Transverse colon (tissue), 4 donors: ENCODE data around the gene GDNF. TPM values are rescaled to one million over a fixed set of nuclear protein-coding genes. Genes with fewer than 3 reads are reported as not detected.
"Not testable (repeated sequence)": the region's sequence is repeated elsewhere in the genome, so short reads cannot be mapped to it uniquely, and the experiment has no call there.

Experiments used
- DNase-seq: peaks from one replicate; pipeline ENCODE4 v3.0.0-alpha.2; 2019
- H3K27ac ChIP-seq, 4 donors: fragments of 200-600 bp; sonication (generic); 2 replicates each; pipeline ENCODE4 v1.5.1; 2016 to 2018; ENCODE audit warnings: inconsistent platforms in 4 of 4
- H3K27me3 ChIP-seq: fragments of 200-600 bp; sonication (generic); 2 replicates; pipeline ENCODE4 v1.5.1; 2017; ENCODE audit warnings: inconsistent platforms
- H3K36me3 ChIP-seq, 4 donors: fragments of 200-600 bp; sonication (generic); 2 replicates each; pipeline ENCODE4 v1.5.1; 2017 to 2019; ENCODE audit warnings: inconsistent platforms in 4 of 4
- H3K4me1 ChIP-seq, 4 donors: fragments of 200-600 bp; sonication (generic); 2 replicates each; pipeline ENCODE4 v1.5.1; 2017 to 2020; ENCODE audit warnings: inconsistent platforms in 4 of 4
- H3K4me3 ChIP-seq, 4 donors: fragments of 200-600 bp; sonication (generic); 1 replicate in 1 of 4; 2 replicates in 3 of 4; pipeline versions ENCODE4 v1.5.1 to v1.6.1; 2017 to 2019; ENCODE audit warnings: inconsistent platforms in 4 of 4
- H3K9me3 ChIP-seq, 2 donors: fragments of 200-600 bp; sonication (generic); 2 replicates each; pipeline ENCODE4 v1.5.1; 2017 to 2019; ENCODE audit warnings: inconsistent platforms in 2 of 2
- CTCF ChIP-seq, 5 experiments: fragments of 200-600 bp in 3 of 5; fragments of 450-650 bp in 2 of 5; sonication (generic) in 3 of 5; IDR thresholded peaks; 1 replicate in 2 of 5; 2 replicates in 3 of 5; pipeline ENCODE4 v1.5.1; 2016 to 2017; ENCODE audit warnings: antibody characterized with exemption in 5 of 5, inconsistent platforms in 3 of 5, mild to moderate bottlenecking in 2 of 5, moderate library complexity in 1 of 5
- EP300 ChIP-seq: sonication (generic); formaldehyde crosslinking; IDR thresholded peaks from one replicate; pipeline ENCODE4 v1.6.1; 2017; ENCODE audit warnings: antibody characterized with exemption, low read depth
- POLR2A ChIP-seq: fragments of 450-650 bp; IDR thresholded peaks from one replicate; pipeline ENCODE4 v1.6.1; 2016; ENCODE audit warnings: antibody characterized with exemption, mild to moderate bottlenecking, moderate library complexity
- POLR2AphosphoS5 ChIP-seq, 3 donors: sonication (generic); formaldehyde crosslinking; IDR thresholded peaks; one replicate each; pipeline ENCODE4 v1.6.1; 2016; ENCODE audit warnings: antibody characterized with exemption in 3 of 3
- WGBS, 2 donors: methylation state at CpG; one replicate each; pipeline ENCODE4 v1.1.5; 2018; ENCODE audit warnings: low coverage in 1 of 2; 5-methylcytosine and 5-hydroxymethylcytosine counted together
- in situ Hi-C, 4 donors: fragments of 200-750 bp; cut with MboI; loops; one replicate each; pipeline versions ENCODE4 v1.15.0 to v1.15.1; 2017; ENCODE audit warnings: low sequenced_read_pairs in 3 of 4, low pct_ligation_motif_present in 1 of 4, low pct_unique_long_range_greater_than_20kb in 1 of 4
- intact Hi-C: fragments of 100-400 bp; cut with DNase I; formaldehyde crosslinking; loops from one replicate; pipeline ENCODE4 v1.15.1; 2023; ENCODE audit warnings: low total_unique reads
- total RNA-seq, 4 donors: library from RNA; depleted of rRNA; stranded (reverse); fragments of >200 nt; gene quantifications; one replicate each; pipeline ENCODE4 v1.1.0, GENCODE V29; 2016

GDNF gene
- total RNA-seq, 4 donors from 2014 or later, result 0.80 to 2.4 (median 1.8) TPM

DNA sequence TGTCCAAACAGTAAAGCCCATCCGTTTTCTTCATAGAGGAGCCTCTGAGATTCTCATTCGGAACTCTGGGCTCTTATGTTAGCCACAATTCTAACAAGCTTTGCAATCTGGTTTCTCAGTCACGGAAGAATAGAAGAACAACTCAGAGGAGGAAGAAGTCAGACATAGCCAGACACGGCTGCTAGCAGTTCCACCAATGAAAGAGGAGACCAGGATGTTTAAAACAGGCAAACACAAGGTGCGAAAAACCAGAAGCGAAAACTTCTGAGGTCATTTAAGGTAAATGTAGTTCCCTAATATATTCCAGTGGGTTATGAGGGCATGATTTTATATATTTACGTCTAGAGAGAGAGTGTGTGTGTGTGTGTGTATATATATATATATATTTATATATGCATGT, 34.1 kb upstream of the GDNF start:
- TF ChIP-seq EP300, result no peak
- intact Hi-C loops (loop anchor here (5.0 kb wide), 1 partner anchor 1233 kb away; no protein-coding TSS in a partner anchor), in situ Hi-C loops (no loop called here)
- Histone ChIP-seq H3K27ac (no peak overlapping the region), H3K4me1 (no peaks in the 10 kb centered on the region), H3K9me3 (no peaks in the 10 kb centered on the region), H3K4me3 (no peak overlapping the region), H3K36me3 (no peaks in the 10 kb centered on the region), H3K27me3 (no peaks in the 10 kb centered on the region)
- no peak for DNase-seq
- 84 to 89% methylated on average over 5 to 7 of the region's 7 CpGs for WGBS, 2 donors

DNA sequence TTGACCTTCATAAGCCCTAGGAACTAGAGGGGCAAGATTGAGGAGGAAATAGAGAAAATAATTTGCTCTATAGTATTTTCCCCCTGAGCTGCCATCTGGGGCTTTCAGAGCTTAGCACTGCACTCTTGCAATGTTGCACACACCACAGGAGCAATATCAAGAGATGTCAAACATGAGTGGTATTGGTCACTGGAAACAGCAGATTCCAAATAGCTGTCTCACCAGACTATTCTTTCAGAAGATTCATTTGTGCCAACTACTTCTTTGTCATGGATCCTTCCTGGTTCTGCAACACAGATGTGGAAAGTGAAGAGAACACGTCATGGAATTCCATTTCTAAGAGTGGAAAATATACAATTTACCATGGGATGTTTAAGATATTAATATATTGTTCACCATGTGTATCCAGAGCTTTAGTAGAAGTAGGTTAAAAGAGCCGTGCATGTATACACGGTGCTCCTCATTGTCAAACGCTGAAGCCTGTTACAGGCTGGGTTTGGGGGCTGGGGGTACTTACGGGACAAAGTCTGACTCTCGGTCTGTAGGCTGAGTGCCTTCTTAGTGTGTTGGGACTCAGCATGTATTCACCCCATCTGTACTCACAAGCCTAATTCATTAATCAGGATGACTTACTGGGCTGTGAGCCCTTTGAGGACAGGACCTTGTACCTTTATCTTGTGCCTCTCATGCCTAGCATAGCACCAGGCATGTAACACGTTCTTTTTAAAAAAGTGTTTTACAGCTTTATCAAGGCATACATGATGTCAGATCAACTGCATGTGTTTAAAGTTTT, 31.4 kb upstream of the GDNF start:
- no peaks in the 10 kb centered on the region for H3K4me1 ChIP-seq
- in situ Hi-C loops, result no loop called here
- 78 to 80% methylated on average over 5 to 7 of the region's 7 CpGs for WGBS, 2 donors
- H3K27me3 ChIP-seq, result no peaks in the 10 kb centered on the region
- no peaks in the 10 kb centered on the region for H3K36me3 ChIP-seq
- intact Hi-C loops, result loop anchor here (5.0 kb wide), 1 partner anchor 1236 kb away; no protein-coding TSS in a partner anchor
- no peak overlapping the region for H3K27ac ChIP-seq
- TF ChIP-seq EP300, result no peak
- TF ChIP-seq CTCF (IDR thresholded peaks at IDR 0.05), result no peak
- no peak for TF ChIP-seq POLR2AphosphoS5 (IDR thresholded peaks at IDR 0.05)
- H3K9me3 ChIP-seq, result no peaks in the 10 kb centered on the region
- no peak for DNase-seq
- no peak overlapping the region for H3K4me3 ChIP-seq

DNA sequence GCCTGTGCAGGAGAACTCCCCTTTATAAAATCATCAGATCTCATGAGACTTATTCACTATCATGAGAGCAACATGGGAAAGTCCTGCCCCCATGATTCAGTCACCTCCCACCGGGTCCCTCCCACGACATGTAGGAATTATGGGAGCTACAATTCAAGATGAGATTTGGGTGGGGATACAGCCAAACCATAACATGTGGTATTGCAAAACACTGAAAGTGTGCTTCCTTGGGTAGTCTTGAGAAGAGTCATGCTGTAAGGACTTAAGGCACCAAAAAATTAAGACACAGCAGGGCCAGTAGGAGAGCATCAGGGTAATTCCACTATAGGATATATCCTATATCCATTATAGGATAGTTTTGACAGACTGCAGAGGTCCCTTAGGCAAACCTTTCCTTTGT, 29.4 kb upstream of the GDNF start:
- no peak for DNase-seq
- TF ChIP-seq EP300, result no peak
- TF ChIP-seq POLR2A, result no peak
- TF ChIP-seq CTCF (IDR thresholded peaks at IDR 0.05), result no peak
- no peak for TF ChIP-seq POLR2AphosphoS5 (IDR thresholded peaks at IDR 0.05)
- Histone ChIP-seq H3K27ac (no peak overlapping the region), H3K4me1 (no peaks in the 10 kb centered on the region), H3K27me3 (no peaks in the 10 kb centered on the region), H3K9me3 (no peaks in the 10 kb centered on the region), H3K36me3 (no peaks in the 10 kb centered on the region), H3K4me3 (no peak overlapping the region)
- in situ Hi-C loops (no loop called here), intact Hi-C loops (no loop called here)
- 89% methylated on average over 2 of the region's 2 CpGs; no CpG with 5 or more reads in 1 of the 2 donors for WGBS, 2 donors

GRCh38 chr5:37867654-37868053, 27.8 kb upstream of the GDNF start:
- no peak for DNase-seq

GRCh38 chr5:37862907-37863306, 23.1 kb upstream of the GDNF start:
- H3K36me3 ChIP-seq, H3K4me1 ChIP-seq, H3K27ac ChIP-seq, DNase-seq, H3K4me3 ChIP-seq, H3K27me3 ChIP-seq, H3K9me3 ChIP-seq, in situ Hi-C loops, intact Hi-C loops: not testable (repeated sequence)
- WGBS, 2 donors, result 85 to 86% methylated on average over 1 of the region's 1 CpG

More at GRCh38 chr5:37867654-37868053, 27.8 kb upstream of the GDNF start:
- H3K36me3 ChIP-seq, result no peaks in the 10 kb centered on the region
- no peak overlapping the region for H3K4me3 ChIP-seq
- no peaks in the 10 kb centered on the region for H3K9me3 ChIP-seq
- TF ChIP-seq EP300 (no peak), POLR2AphosphoS5 (IDR thresholded peaks at IDR 0.05) (no peak), POLR2A (no peak), CTCF (IDR thresholded peaks at IDR 0.05) (no peak)
- intact Hi-C loops (no loop called here), in situ Hi-C loops (no loop called here)
- no peak overlapping the region for H3K27ac ChIP-seq
- 38% methylated on average over 3 of the region's 3 CpGs; no CpG with 5 or more reads in 1 of the 2 donors for WGBS, 2 donors
- H3K27me3 ChIP-seq, result no peaks in the 10 kb centered on the region
- no peaks in the 10 kb centered on the region for H3K4me1 ChIP-seq
